ENCODE measurements around the gene STUB1. TPM values are rescaled to one million over a fixed set of nuclear protein-coding genes. Genes with fewer than 3 reads are reported as not detected.
A peak's percentile ranks its signal among the peaks of the same experiment; 100 is the strongest.

Gene STUB1
- total RNA-seq, 1 experiment from 2014 or later: 111 TPM

GRCh38 chr16:641326-642188 is 38.7 kb upstream of the STUB1 start, which contains the start of gene MCRIP2 (continued):
- TF ChIP-seq ZNF274 (IDR thresholded peaks at IDR 0.05; ENCODE audit: low read depth, low read length) (no peak), MAX (IDR thresholded peaks at IDR 0.05) (peak; percentile 25)

GRCh38 chr16:642189-643049 is 37.8 kb upstream of the STUB1 start:
- intact Hi-C loops (cut with micrococcal nuclease): no loop called here
- no peaks in the 10 kb centered on the region for H3K27me3 ChIP-seq (ENCODE audit: insufficient read depth, low read length)
- no peak overlapping the region for H2AFZ ChIP-seq (ENCODE audit: low read depth, low read length, poor library complexity, severe bottlenecking)
- no peaks in the 10 kb centered on the region for H3K9me3 ChIP-seq (ENCODE audit: control insufficient read depth in 1 of 2, insufficient read depth in 1 of 2, low read depth in 1 of 2, low read length in 2 of 2)
- H4K20me1 ChIP-seq (ENCODE audit: insufficient read depth): no peaks in the 10 kb centered on the region
- peaks cover 23% of the 10 kb centered on the region for H3K79me2 ChIP-seq (ENCODE audit: insufficient read depth, low read length)
- ChIA-PET RAD21 (ENCODE audit: low non-redundant PET in 1 of 2, low total read pairs in 2 of 2, uncharacterized antibody in 2 of 2, unreplicated experiment in 2 of 2) (no interaction called here), POLR2A (no interaction called here), CTCF (no interaction called here)
- no peaks in the 10 kb centered on the region for H3K36me3 ChIP-seq (ENCODE audit: control insufficient read depth in 1 of 2, insufficient read depth in 2 of 2, low read length in 2 of 2)
- peaks cover 14 to 46% of the 10 kb centered on the region in 2 experiments for H3K4me1 ChIP-seq (ENCODE audit: control insufficient read depth in 1 of 2, insufficient read depth in 2 of 2, low read length in 2 of 2)
- DNase-seq (ENCODE audit: low read depth, low spot score) (no peak), ATAC-seq (peak; percentile 54)
- peak overlapping the region; percentile 56 to 67 for H3K4me3 ChIP-seq (replicated peaks in 1 of 2; ENCODE audit: low read depth in 1 of 2, low read length in 2 of 2)
- no peak for TF ChIP-seq CTCF (IDR thresholded peaks at IDR 0.05 in 2 of 3, conservative IDR thresholded peaks at IDR 0.05 in 1 of 3; ENCODE audit: borderline replicate concordance in 1 of 3, insufficient read depth in 1 of 3, low read depth in 2 of 3, low read length in 2 of 3)
- TF ChIP-seq ZFX (IDR thresholded peaks at IDR 0.05): peak; percentile 72
- peak; percentile 12; the same call in 1 of the 2 replicates for TF ChIP-seq POLR2AphosphoS5 (IDR thresholded peaks at IDR 0.05; ENCODE audit: low read depth, low read length)
- TF ChIP-seq MAX (IDR thresholded peaks at IDR 0.05): peak; percentile 52; the same call in 1 of the 2 replicates
- peak overlapping the region; percentile 82 for H3K9ac ChIP-seq (ENCODE audit: low read length)
- TSS peak; percentile 41 for BruUV-seq (replicated peaks)
- no peaks in the 10 kb centered on the region for H3K9me2 ChIP-seq (ENCODE audit: insufficient read depth)
- H3K4me2 ChIP-seq (ENCODE audit: low read length): peak overlapping the region; percentile 76
- peak overlapping the region; percentile 90 for H3K27ac ChIP-seq (ENCODE audit: low read depth, low read length)
